HG03521 (cell line): ENCODE results near the gene HDAC4.
A peak's percentile ranks its signal among the peaks of the same experiment; 100 is the strongest.

ENCODE experiments used
- ATAC-seq: cut with Tn5 transposase; IDR thresholded peaks from one replicate; pipeline ENCODE4 v1.9.1; 2021; ENCODE audit warnings: mild to moderate bottlenecking, moderate library complexity; ENCODE audit not compliant: unreplicated experiment

The HDAC4 gene

DNA sequence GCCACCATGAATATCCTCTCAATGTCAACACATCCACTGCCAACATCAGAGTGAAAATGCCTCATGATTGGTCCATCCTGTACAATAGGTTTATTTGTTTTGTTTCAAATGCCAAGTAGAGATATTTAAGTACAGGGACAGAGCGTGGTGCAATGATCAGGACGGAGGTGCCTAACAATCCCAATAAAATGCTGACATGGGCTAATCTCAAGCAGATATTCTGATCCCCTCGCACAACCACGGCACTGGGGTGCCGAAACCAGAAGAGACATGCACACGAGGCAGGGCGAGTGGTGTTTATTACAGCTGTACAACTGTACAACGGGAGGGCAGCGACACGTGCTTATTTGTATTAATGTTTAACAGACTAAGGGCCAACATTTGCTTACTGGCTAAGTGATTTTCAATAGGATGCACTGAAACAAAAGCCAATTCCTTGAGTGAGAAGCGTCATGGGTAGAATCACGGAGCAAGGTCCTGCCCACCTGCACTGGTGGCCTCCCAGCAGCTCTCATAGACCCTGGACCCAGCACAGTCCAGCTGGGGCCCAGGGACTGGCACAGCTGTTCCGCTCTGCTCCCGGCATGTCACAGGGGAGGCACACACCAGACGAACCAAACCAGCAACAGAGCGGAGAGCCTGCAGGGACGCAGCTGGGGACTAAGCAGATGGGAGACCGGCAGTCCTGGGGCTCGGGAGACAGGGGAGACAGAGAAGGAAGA, 101.4 kb downstream of the HDAC4 start:
- no peak for ATAC-seq

- ATAC-seq: no peak
These were observed 102.6 kb downstream of the HDAC4 start for GRCh38 chr2:239298116-239298804.

- ATAC-seq: no peak
These were observed 103.4 kb downstream of the HDAC4 start for GRCh38 chr2:239297142-239298004.

- ATAC-seq: no peak
These were observed 104.5 kb downstream of the HDAC4 start for GRCh38 chr2:239296020-239296932.

GRCh38 chr2:239295377-239296019, 105.3 kb downstream of the HDAC4 start:
- no peak for ATAC-seq

DNA sequence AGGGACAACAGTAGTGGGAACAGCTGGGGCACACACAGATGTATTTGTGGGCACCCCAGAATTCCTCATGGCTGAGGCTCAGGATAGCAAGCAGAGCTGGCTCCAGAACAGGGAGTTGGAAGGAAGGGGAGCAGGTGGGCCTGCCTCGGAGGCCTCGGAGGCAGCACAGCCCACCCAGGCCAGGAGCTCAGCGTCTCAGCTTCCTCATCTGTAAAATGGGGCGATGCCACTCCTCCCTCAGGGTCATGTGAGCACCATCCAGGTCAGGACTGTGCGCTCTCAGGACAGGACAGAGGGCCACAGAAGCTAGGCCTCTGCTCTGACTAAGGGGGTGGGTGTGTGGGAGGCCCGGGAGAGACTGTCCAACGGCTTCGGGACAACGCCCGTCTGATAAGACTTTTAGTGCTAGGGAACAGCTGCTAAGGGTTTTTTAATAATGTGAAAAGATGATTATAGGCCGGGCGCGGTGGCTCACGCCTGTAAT, 106.2 kb downstream of the HDAC4 start:
- ATAC-seq: no peak

- no peak for ATAC-seq
These were observed 106.9 kb downstream of the HDAC4 start for GRCh38 chr2:239293775-239294430.

DNA sequence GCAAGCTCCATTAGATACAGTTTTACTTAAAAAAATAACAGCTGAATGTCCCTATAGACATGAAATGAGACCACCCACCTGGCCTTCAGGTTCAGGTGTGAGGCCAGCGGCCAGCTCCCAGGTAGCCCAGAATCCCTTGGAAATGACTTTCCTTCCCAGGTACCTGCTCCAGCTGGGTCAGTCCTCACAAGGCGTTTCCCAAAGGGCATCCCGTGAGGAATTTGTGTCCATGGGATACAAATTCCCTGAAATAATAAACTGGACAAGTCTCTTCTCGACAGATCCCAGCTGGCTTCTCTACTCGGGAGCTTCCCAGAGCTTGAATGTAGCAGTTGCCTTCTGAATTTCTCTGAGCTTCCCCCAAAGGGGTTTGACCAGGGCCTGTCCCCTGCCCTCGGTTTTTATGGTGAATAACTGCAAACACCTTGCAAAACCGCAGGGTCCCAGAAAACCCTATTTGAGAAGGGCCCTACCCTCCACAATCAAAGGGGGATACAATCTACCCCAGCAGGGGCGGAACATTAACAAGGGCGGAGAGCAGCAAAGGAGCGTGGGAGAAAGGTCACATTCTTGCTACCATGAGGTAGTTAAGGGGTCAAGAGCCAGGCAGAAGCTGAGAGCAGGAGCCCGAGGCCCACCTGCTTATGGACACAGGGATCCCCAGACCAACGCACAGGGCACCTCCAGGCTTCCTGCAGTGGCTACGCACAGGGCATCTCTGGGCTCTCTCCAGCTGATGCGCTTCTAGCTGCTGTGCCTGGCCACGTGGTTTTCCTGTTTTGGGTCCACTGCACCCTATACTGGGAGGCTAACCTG, 107.7 kb downstream of the HDAC4 start:
- ATAC-seq: no peak

GRCh38 chr2:239292531-239292930, 108.3 kb downstream of the HDAC4 start:
- no peak for ATAC-seq

GRCh38 chr2:239291475-239292350, 109.1 kb downstream of the HDAC4 start:
- ATAC-seq: no peak

DNA sequence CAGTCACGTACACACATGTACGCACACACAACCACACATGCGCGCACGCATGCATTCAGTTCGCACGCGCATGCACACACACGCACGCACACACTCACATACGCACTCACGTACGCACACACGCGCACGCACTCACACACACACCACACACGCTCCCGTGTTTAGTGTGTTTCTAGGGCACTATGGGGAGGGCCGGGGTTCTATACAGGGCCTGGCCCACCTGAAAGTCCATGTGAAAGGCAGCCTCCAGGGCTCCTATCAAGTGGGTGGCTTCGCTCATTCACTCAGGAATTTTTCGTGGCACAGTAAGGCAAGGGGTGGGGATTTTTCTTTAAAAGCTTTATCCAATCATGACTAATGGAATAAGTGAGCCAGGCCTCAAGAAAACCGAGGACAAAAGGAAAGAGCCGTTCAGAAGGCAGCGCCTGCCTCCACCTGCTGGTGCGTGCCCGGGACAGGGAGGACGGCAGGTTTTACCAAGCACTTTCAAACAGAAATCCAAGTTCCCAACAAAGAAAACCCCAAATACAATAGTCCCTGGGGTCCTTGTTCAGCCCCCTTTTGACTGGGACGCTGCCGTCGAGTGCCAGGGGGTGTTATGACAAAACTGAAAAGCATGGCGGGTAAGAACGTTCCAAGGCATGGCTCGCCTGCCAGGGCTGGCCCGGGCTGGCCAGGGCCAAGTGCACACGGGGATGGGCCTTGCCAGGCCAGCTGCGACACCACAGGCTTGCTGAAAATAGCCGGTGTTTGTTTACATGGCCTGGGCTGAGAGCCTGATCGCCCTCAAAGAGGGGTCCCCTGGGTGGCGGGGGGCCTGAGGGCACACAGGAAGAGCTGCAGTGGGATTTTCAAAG, 110.0 kb downstream of the HDAC4 start:
- no peak for ATAC-seq

DNA sequence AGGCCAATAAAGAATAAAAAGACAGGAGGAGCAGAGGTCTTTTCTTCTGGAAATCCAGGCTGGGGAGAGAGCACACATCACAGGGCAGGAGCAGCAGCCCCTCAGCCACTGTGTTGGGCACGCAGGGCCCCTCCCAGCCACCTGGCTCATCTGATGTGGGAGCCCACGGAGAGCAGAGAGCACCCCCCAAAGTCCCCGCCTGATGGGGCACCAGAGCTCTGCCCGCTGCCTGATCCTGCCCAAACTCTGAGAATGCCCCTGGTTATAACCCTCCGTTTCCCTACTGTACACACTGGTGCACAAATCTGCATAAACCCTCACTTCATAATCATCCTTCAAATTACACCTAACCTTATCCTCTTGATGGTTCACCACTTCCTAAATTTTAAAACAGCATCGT, 111.3 kb downstream of the HDAC4 start:
- ATAC-seq: peak; percentile 9

DNA sequence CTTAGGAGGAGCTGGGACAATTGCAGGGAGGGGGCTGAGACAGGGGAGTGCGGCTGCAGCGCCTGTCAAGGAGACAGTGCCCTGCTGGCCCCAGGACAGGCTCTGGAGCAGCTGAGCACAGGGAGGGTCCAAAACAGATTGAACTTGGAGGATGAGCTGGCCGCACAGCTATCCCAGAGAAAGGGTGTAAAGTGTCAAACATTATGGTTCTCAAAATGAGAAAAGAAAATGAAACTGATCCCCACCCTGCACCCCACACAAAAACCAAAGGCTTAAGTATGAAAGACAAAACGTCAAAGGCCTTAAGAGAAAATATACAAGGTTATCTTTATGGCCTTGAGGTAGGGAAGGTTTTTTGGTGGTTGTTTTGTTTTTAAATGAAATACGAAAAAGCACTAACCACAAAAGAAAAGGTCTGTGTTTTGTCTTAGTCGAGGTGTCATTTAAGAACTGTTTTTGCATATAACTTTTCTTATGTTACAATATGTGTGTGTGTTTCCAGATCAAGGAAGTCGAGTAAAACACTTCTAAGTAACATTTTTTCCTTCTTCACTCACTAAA, 111.8 kb downstream of the HDAC4 start:
- ATAC-seq: peak; percentile 62

- no peak for ATAC-seq
These were observed 112.6 kb downstream of the HDAC4 start for GRCh38 chr2:239288237-239288636.

GRCh38 chr2:239287461-239287860, 113.4 kb downstream of the HDAC4 start:
- no peak for ATAC-seq

GRCh38 chr2:239286901-239287300, 113.9 kb downstream of the HDAC4 start:
- no peak for ATAC-seq

GRCh38 chr2:239285932-239286230, 114.9 kb downstream of the HDAC4 start:
- no peak for ATAC-seq
